Lower leg skin (tissue), 3 donors: ENCODE data around the gene PTPRC.

Experiments used
- CTCF ChIP-seq, 3 donors: fragments of 450-650 bp; IDR thresholded peaks; one replicate each; pipeline ENCODE4 v1.5.1; 2016; ENCODE audit warnings: antibody characterized with exemption in 3 of 3, mild to moderate bottlenecking in 3 of 3, moderate library complexity in 2 of 3
- POLR2A ChIP-seq, 2 donors: fragments of 450-650 bp; IDR thresholded peaks; one replicate each; pipeline ENCODE4 v1.6.1; 2016 to 2017; ENCODE audit warnings: antibody characterized with exemption in 2 of 2, mild to moderate bottlenecking in 1 of 2, moderate library complexity in 1 of 2

DNA sequence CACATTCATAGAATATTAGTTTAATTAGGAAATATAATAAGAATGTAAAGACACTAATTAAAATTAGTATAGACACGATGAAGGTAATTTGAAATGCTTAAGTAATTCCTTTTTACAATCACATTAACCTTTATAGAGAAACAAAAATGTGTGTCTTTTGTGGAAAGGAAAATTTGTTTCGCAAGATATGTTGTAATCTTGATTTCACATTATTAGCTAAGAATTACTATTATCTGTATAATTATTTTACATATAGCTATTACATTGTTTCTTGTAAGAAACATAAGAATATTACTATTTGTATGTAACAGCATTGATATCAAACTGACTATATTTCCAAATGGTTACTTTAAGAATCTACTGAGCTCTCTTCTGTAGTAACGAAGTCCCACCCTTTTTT lies 111.2 kb downstream of the PTPRC start:
- TF ChIP-seq POLR2A (IDR thresholded peaks at IDR 0.05) (no peak), CTCF (IDR thresholded peaks at IDR 0.05) (no peak)
